Mesendoderm (in vitro differentiated cells): Measurements from ENCODE around the gene ELANE.
"Not testable (repeated sequence)": the region's sequence is repeated elsewhere in the genome, so short reads cannot be mapped to it uniquely, and the experiment has no call there.

Experiments
- DNase-seq: peaks from one replicate; pipeline ENCODE4 v3.0.0; 2013
- H2AK5ac ChIP-seq: 2 replicates; pipeline ENCODE4 v1.6.1; 2013; ENCODE audit warnings: low read length, inconsistent platforms
- H2BK120ac ChIP-seq: 2 replicates; pipeline ENCODE4 v1.6.1; 2013; ENCODE audit warnings: low read depth, mild to moderate bottlenecking, low read length, moderate library complexity, mixed read lengths
- H2BK15ac ChIP-seq: replicated peaks from 2 replicates; pipeline ENCODE4 v1.6.1; 2013; ENCODE audit warnings: low read depth, mild to moderate bottlenecking, moderate library complexity
- H2BK5ac ChIP-seq: 2 replicates; pipeline ENCODE4 v1.6.1; 2013; ENCODE audit warnings: low read length, inconsistent platforms
- H3K18ac ChIP-seq: 2 replicates; pipeline ENCODE4 v1.6.1; 2013; ENCODE audit warnings: mild to moderate bottlenecking, low read length, mixed read lengths
- H3K23ac ChIP-seq: one replicate; pipeline ENCODE4 v1.6.1; 2013; ENCODE audit warnings: low read length
- H3K27ac ChIP-seq: 2 replicates; pipeline ENCODE4 v1.5.1; 2013; ENCODE audit warnings: low read depth, mild to moderate bottlenecking, inconsistent platforms, low read length, moderate library complexity
- H3K27me3 ChIP-seq: 2 replicates; pipeline ENCODE4 v1.6.1; 2013; ENCODE audit warnings: low read length, control low read depth, mild to moderate bottlenecking, inconsistent platforms; ENCODE audit not compliant: insufficient read depth, poor library complexity
- H3K36me3 ChIP-seq: 2 replicates; pipeline ENCODE4 v1.6.1; 2013; ENCODE audit warnings: low read length, inconsistent platforms; ENCODE audit not compliant: control insufficient read depth, insufficient read depth
- H3K4ac ChIP-seq: one replicate; pipeline ENCODE4 v1.6.1; 2013; ENCODE audit warnings: low read depth, mild to moderate bottlenecking, low read length, moderate library complexity
- H3K4me1 ChIP-seq: 2 replicates; pipeline ENCODE4 v1.6.1; 2013; ENCODE audit warnings: low read depth, low read length, inconsistent platforms; ENCODE audit not compliant: control insufficient read depth
- H3K4me2 ChIP-seq: 2 replicates; pipeline ENCODE4 v1.6.1; 2013; ENCODE audit warnings: low read length
- H3K4me3 ChIP-seq: 2 replicates; pipeline ENCODE4 v1.5.1; 2013; ENCODE audit warnings: mild to moderate bottlenecking, low read length
- H3K56ac ChIP-seq: one replicate; pipeline ENCODE4 v1.6.1; 2013; ENCODE audit warnings: low read length
- H3K79me1 ChIP-seq: 2 replicates; pipeline ENCODE4 v1.6.1; 2013; ENCODE audit warnings: low read length, inconsistent platforms
- H3K79me2 ChIP-seq: 2 replicates; pipeline ENCODE4 v1.6.1; 2013; ENCODE audit warnings: mild to moderate bottlenecking, low read length; ENCODE audit not compliant: control insufficient read depth, insufficient read depth
- H3K9ac ChIP-seq: 2 replicates; pipeline ENCODE4 v1.6.1; 2013; ENCODE audit warnings: low read length, inconsistent platforms
- H4K5ac ChIP-seq: one replicate; pipeline ENCODE4 v1.6.1; 2013; ENCODE audit warnings: low read length
- H4K8ac ChIP-seq: one replicate; pipeline ENCODE4 v1.6.1; 2013; ENCODE audit warnings: low read depth, mild to moderate bottlenecking, control low read depth, low read length, moderate library complexity
- WGBS: extraction: QIAGEN DNeasy Blood & Tissue Kit; methylation state at CpG from one replicate; pipeline ENCODE4 v1.1.7; 2013; ENCODE audit warnings: low lambda C conversion rate, missing lambda C conversion rate; ENCODE audit not compliant: insufficient coverage; ENCODE audit errors: extremely low coverage; 5-methylcytosine and 5-hydroxymethylcytosine counted together

The ELANE gene

DNA sequence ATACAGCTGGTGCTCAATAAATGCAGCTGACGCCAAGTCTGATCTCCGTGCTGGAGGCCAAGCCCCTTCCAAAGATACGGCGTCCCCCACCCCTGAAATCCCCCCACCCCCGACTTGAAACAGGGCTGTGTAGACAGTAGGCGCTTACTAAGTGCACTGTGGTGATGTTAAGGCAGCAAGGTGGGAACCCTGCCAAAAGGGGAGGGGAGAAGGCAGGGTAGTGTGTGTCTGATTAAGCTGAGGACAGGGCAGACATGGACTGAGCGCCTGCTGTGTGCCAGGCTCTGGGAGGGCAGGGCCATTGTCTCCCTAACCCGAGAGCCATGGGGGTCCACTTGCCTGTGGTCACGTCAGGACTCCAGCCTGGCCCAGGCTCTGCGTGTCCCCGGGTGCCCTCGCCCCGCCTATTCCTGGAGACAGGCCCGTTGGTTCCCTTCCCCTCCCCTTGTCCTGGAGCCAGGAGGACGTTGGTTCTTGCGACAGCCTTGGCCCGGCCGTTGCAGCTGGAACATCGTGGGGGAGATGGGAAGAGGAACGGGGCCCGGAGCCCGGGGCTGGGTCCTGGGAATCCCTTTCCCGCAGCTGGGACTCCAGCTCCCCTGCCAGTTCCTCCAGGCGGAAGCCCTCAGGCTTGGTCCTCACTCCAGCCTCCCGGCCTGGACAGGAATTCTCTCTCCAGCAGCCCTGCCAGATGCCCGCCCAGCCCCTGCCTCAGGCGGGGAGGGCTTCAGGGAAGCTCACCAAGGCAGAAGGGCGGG lies 1.7 kb upstream of the ELANE start:
- Histone ChIP-seq H3K4ac (no peak overlapping the region), H3K4me1 (no peaks in the 10 kb centered on the region), H3K79me2 (no peaks in the 10 kb centered on the region), H4K8ac (no peak overlapping the region), H3K27ac (no peak overlapping the region), H3K23ac (no peak overlapping the region), H3K4me3 (no peak overlapping the region), H2BK5ac (no peak overlapping the region), H3K9ac (no peak overlapping the region), H3K27me3 (no peaks in the 10 kb centered on the region), H2AK5ac (no peak overlapping the region), H2BK120ac (no peak overlapping the region), H3K4me2 (no peak overlapping the region), H3K18ac (no peak overlapping the region), H3K56ac (no peak overlapping the region), H3K79me1 (no peaks in the 10 kb centered on the region), H2BK15ac (no peak overlapping the region), H4K5ac (no peak overlapping the region), H3K36me3 (no peaks in the 10 kb centered on the region)
- DNase-seq: peak; percentile 45
- no CpG with 5 or more reads among the region's 28 CpGs for WGBS

DNA sequence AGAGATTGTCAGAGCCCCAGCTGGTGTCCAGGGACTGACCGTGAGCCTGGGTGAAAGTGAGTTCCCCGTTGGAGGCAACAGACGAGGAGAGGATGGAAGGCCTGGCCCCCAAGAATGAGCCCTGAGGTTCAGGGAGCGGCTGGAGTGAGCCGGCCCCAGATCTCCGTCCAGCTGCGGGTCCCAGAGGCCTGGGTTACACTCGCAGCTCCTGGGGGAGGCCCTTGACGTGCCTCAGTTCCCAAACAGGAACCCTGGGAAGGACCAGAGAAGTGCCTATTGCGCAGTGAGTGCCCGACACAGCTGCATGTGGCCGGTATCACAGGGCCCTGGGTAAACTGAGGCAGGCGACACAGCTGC lies 1.1 kb upstream of the ELANE start:
- no peak for DNase-seq
- no peak overlapping the region for H3K4ac ChIP-seq
- H3K4me2 ChIP-seq: no peak overlapping the region
- no peaks in the 10 kb centered on the region for H3K79me1 ChIP-seq
- H3K27me3 ChIP-seq: no peaks in the 10 kb centered on the region
- H2BK5ac ChIP-seq: no peak overlapping the region
- H3K9ac ChIP-seq: no peak overlapping the region
- H3K36me3 ChIP-seq: no peaks in the 10 kb centered on the region
- H3K4me1 ChIP-seq: no peaks in the 10 kb centered on the region
- no peak overlapping the region for H4K5ac ChIP-seq
- no peak overlapping the region for H3K18ac ChIP-seq
- no peak overlapping the region for H2BK15ac ChIP-seq
- no peak overlapping the region for H3K56ac ChIP-seq
- H2AK5ac ChIP-seq: no peak overlapping the region
- no peaks in the 10 kb centered on the region for H3K79me2 ChIP-seq
- no CpG with 5 or more reads among the region's 13 CpGs for WGBS
- no peak overlapping the region for H3K27ac ChIP-seq
- no peak overlapping the region for H3K23ac ChIP-seq
- no peak overlapping the region for H3K4me3 ChIP-seq
- H4K8ac ChIP-seq: no peak overlapping the region
- no peak overlapping the region for H2BK120ac ChIP-seq

DNA sequence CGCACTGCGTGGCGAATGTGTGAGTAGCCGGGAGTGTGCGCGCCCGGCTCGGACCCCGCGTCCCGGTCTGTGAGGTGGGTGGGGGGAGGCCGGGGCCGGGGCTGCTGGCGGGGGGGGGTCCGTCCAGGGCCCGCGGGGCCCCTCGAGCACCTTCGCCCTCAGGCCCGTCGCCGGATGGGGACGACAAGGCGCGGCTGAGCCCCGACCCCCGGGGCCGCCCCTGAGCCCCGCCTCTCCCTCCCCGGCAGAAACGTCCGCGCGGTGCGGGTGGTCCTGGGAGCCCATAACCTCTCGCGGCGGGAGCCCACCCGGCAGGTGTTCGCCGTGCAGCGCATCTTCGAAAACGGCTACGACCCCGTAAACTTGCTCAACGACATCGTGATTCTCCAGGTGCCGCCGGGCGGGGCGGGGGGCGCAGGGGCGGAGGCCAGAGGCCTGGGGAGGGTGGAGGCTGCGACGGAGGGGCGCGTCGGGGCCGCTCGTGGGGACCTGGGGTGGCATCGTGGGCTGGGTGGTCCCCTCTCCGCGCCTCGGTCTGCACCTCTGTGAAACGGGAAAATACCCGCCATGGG lies 997 bp downstream of the ELANE start:
- Histone ChIP-seq H3K79me1 (no peaks in the 10 kb centered on the region), H2BK120ac (no peak overlapping the region), H2BK5ac (no peak overlapping the region), H3K79me2 (no peaks in the 10 kb centered on the region), H3K23ac (no peak overlapping the region), H3K56ac (no peak overlapping the region), H3K36me3 (no peaks in the 10 kb centered on the region), H2AK5ac (no peak overlapping the region), H3K9ac (no peak overlapping the region), H2BK15ac (no peak overlapping the region), H3K4ac (no peak overlapping the region), H3K4me1 (no peaks in the 10 kb centered on the region), H3K18ac (no peak overlapping the region), H3K27ac (no peak overlapping the region), H4K5ac (no peak overlapping the region), H4K8ac (no peak overlapping the region), H3K4me3 (no peak overlapping the region), H3K4me2 (no peak overlapping the region), H3K27me3 (no peaks in the 10 kb centered on the region)
- no CpG with 5 or more reads among the region's 67 CpGs for WGBS
- no peak for DNase-seq

DNA sequence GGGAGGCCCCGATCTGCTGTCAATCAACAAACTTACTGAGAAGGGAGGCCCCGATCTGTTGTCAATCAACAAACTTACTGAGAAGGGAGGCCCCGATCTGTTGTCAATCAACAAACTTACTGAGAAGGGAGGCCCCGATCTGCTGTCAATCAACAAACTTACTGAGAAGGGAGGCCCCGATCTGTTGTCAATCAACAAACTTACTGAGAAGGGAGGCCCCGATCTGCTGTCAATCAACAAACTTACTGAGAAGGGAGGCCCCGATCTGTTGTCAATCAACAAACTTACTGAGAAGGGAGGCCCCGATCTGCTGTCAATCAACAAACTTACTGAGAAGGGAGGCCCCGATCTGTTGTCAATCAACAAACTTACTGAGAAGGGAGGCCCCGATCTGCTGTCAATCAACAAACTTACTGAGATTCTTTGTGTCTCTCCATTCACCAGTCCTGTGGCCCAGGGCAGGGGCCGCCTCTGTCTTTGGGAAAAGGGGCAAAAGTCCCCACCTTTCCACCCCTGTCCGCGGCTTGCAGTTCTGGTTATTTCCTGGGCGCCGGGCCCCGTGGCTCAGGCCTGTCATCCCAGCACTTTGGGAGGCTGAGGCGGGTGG lies 1.6 kb downstream of the ELANE start:
- WGBS: no CpG with 5 or more reads among the region's 17 CpGs
- H3K18ac ChIP-seq, H2BK120ac ChIP-seq, H2AK5ac ChIP-seq, H3K36me3 ChIP-seq, H3K4me3 ChIP-seq, DNase-seq, H3K79me2 ChIP-seq, H3K79me1 ChIP-seq, H3K4me1 ChIP-seq, H3K4me2 ChIP-seq, H4K8ac ChIP-seq, H3K27me3 ChIP-seq, H3K9ac ChIP-seq, H2BK5ac ChIP-seq, H4K5ac ChIP-seq, H3K27ac ChIP-seq, H3K4ac ChIP-seq, H2BK15ac ChIP-seq, H3K23ac ChIP-seq, H3K56ac ChIP-seq: not testable (repeated sequence)

DNA sequence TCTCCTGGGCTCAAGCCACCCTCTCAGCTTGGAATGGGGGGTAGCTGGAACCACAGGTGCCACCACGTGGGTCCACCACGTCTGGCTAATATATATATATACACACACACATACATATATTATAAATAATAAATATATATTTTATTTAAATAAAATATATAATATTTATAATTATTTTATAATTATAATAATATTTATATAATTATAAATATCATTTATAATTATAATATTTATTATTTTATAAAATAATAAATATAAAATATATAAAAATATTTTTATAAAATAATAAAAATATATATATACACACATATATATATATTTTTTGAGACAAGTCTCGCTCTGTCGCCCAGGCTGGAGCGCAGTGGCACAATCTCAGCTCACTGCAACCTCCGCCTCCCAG lies 2.4 kb downstream of the ELANE start:
- WGBS: no CpG with 5 or more reads among the region's 6 CpGs
- Histone ChIP-seq H3K9ac (no peak overlapping the region), H3K4me2 (no peak overlapping the region), H4K8ac (no peak overlapping the region), H3K4me1 (no peaks in the 10 kb centered on the region), H4K5ac (no peak overlapping the region), H3K4me3 (no peak overlapping the region), H2AK5ac (no peak overlapping the region), H3K27me3 (no peaks in the 10 kb centered on the region), H3K36me3 (no peaks in the 10 kb centered on the region), H3K18ac (no peak overlapping the region), H3K23ac (no peak overlapping the region), H2BK120ac (no peak overlapping the region), H3K56ac (no peak overlapping the region), H3K27ac (no peak overlapping the region), H2BK15ac (no peak overlapping the region), H2BK5ac (no peak overlapping the region), H3K79me2 (no peaks in the 10 kb centered on the region), H3K79me1 (no peaks in the 10 kb centered on the region), H3K4ac (no peak overlapping the region)
- no peak for DNase-seq
